Measurements from ENCODE around the gene BUB3.

DNA sequence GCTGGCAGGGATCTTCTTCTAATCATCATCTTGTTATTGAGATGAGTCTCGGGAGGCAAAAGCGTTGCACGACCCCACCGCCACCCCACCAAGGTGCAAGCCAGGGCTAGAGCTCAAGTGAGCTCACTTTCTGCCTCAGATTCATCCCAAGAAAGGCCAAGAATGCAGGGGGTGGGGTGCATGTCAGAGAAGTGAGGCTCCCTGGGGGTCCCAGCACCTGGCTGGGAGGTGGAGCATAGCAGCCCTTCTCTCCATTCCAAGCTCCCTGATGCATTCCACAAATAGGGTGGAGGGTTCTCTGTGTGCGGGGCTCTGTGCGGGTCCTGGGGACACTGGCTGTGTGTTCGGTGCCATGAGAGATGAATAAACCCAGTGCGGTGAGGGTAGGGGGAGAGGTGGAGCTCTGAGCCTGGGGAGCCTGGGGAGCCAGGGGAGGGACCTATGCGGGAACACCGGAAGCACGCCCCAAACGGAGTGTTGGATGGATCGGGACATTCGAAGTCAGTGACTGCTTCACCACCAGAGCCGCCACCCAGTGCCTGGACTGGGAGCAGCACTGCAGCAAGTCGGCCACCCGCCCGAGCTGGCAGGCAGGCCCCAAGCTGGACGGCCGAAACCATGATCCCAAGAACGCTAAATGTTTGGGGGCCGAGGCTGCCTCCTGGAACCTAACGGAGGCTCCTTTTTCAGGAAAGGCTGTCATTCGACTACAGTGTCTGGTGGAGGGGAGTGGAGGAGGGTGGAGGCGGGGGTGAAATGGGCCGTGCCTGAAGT is 36.4 kb upstream of the BUB3 start:
- TF ChIP-seq, protein P1, sequence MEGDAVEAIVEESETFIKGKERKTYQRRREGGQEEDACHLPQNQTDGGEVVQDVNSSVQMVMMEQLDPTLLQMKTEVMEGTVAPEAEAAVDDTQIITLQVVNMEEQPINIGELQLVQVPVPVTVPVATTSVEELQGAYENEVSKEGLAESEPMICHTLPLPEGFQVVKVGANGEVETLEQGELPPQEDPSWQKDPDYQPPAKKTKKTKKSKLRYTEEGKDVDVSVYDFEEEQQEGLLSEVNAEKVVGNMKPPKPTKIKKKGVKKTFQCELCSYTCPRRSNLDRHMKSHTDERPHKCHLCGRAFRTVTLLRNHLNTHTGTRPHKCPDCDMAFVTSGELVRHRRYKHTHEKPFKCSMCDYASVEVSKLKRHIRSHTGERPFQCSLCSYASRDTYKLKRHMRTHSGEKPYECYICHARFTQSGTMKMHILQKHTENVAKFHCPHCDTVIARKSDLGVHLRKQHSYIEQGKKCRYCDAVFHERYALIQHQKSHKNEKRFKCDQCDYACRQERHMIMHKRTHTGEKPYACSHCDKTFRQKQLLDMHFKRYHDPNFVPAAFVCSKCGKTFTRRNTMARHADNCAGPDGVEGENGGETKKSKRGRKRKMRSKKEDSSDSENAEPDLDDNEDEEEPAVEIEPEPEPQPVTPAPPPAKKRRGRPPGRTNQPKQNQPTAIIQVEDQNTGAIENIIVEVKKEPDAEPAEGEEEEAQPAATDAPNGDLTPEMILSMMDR (IDR thresholded peaks at IDR 0.05), result no peak
- TF ChIP-seq POLR2A (IDR thresholded peaks at IDR 0.05) (no peak), POLR2AphosphoS5 (IDR thresholded peaks at IDR 0.05) (no peak), EP300 (IDR thresholded peaks at IDR 0.05) (no peak)

All from gastroesophageal sphincter (tissue), 3 donors.